GM04503 (cell line): ENCODE results near the gene PSAP.
"Not testable (repeated sequence)": the region's sequence is repeated elsewhere in the genome, so short reads cannot be mapped to it uniquely, and the experiment has no call there.

Experiments used
- DNase-seq: peaks from one replicate; pipeline ENCODE4 v3.0.0-alpha.2; 2012; ENCODE audit warnings: low read depth

Gene PSAP

GRCh38 chr10:71850743-71851464 is at the start of gene PSAP:
TSS of gene PSAP (minus strand) at chr10:71851251. CDS start at chr10:71851221, 30 bp downstream.
- DNase-seq: peak; percentile 82

GRCh38 chr10:71900441-71901180 is 49.6 kb upstream of the PSAP start:
- DNase-seq: no peak

GRCh38 chr10:71899665-71900412 is 48.8 kb upstream of the PSAP start:
- no peak for DNase-seq

GRCh38 chr10:71898346-71898745 is 47.3 kb upstream of the PSAP start:
- DNase-seq: not testable (repeated sequence)

- DNase-seq: no peak
Observed at GRCh38 chr10:71893920-71894319, 42.9 kb upstream of the PSAP start.

- DNase-seq: no peak
Observed at GRCh38 chr10:71893258-71893815, 42.3 kb upstream of the PSAP start.

GRCh38 chr10:71891437-71891836 is 40.4 kb upstream of the PSAP start:
- no peak for DNase-seq

GRCh38 chr10:71889388-71889987 is 38.4 kb upstream of the PSAP start:
- no peak for DNase-seq

- peak; percentile 50 for DNase-seq
Observed at GRCh38 chr10:71888623-71889387, 37.8 kb upstream of the PSAP start.

- DNase-seq: no peak
Observed at GRCh38 chr10:71888248-71888622, 37.2 kb upstream of the PSAP start.

- DNase-seq: no peak
Observed at GRCh38 chr10:71887743-71888142, 36.7 kb upstream of the PSAP start.

GRCh38 chr10:71882813-71883659 is 32.0 kb upstream of the PSAP start:
- DNase-seq: no peak

- DNase-seq: no peak
Observed at GRCh38 chr10:71881647-71882355, 30.8 kb upstream of the PSAP start.

GRCh38 chr10:71881307-71881624 is 30.2 kb upstream of the PSAP start:
- not testable (repeated sequence) for DNase-seq

GRCh38 chr10:71880425-71881306 is 29.6 kb upstream of the PSAP start:
- no peak for DNase-seq

- no peak for DNase-seq
Observed at GRCh38 chr10:71878327-71879034, 27.4 kb upstream of the PSAP start.

- no peak for DNase-seq
Observed at GRCh38 chr10:71877821-71878220, 26.8 kb upstream of the PSAP start.

- not testable (repeated sequence) for DNase-seq
Observed at GRCh38 chr10:71874680-71875354, 23.8 kb upstream of the PSAP start.
